Subcutaneous abdominal adipose tissue (tissue), 5 donors: ENCODE measurements around the gene NUTM1.
"Not testable (repeated sequence)": the region's sequence is repeated elsewhere in the genome, so short reads cannot be mapped to it uniquely, and the experiment has no call there.

Source experiments
- H3K27ac ChIP-seq: one replicate; pipeline ENCODE4 v1.7.0; 2013; ENCODE audit warnings: low read depth, mild to moderate bottlenecking, inconsistent platforms, low read length, moderate library complexity
- H3K27me3 ChIP-seq, 5 donors: one replicate each; pipeline ENCODE4 v1.7.0; 2013; ENCODE audit warnings: low read length in 5 of 5, inconsistent platforms in 1 of 5; ENCODE audit not compliant: control insufficient read depth in 5 of 5, insufficient read depth in 4 of 5
- H3K36me3 ChIP-seq, 5 donors: one replicate each; pipeline ENCODE4 v1.7.0; 2013; ENCODE audit warnings: low read length in 5 of 5; ENCODE audit not compliant: control insufficient read depth in 5 of 5, insufficient read depth in 5 of 5
- H3K4me1 ChIP-seq, 5 donors: one replicate each; pipeline ENCODE4 v1.7.0; 2013; ENCODE audit warnings: low read length in 5 of 5, mild to moderate bottlenecking in 3 of 5, moderate library complexity in 1 of 5; ENCODE audit not compliant: control insufficient read depth in 5 of 5, insufficient read depth in 5 of 5
- H3K4me3 ChIP-seq, 5 donors: one replicate each; pipeline ENCODE4 v1.7.0; 2013; ENCODE audit warnings: low read length in 5 of 5, low read depth in 1 of 5
- H3K9ac ChIP-seq, 5 donors: one replicate each; pipeline ENCODE4 v1.7.0; 2013; ENCODE audit warnings: low read length in 5 of 5, mild to moderate bottlenecking in 4 of 5, moderate library complexity in 3 of 5
- H3K9me3 ChIP-seq, 5 donors: one replicate each; pipeline ENCODE4 v1.7.0; 2013; ENCODE audit warnings: low read length in 5 of 5; ENCODE audit not compliant: control insufficient read depth in 5 of 5
- donor health status: healthy.
- donor health status: healthy.
- donor health status: healthy.
- donor health status: healthy.
- donor health status: healthy.

NUTM1 gene

DNA sequence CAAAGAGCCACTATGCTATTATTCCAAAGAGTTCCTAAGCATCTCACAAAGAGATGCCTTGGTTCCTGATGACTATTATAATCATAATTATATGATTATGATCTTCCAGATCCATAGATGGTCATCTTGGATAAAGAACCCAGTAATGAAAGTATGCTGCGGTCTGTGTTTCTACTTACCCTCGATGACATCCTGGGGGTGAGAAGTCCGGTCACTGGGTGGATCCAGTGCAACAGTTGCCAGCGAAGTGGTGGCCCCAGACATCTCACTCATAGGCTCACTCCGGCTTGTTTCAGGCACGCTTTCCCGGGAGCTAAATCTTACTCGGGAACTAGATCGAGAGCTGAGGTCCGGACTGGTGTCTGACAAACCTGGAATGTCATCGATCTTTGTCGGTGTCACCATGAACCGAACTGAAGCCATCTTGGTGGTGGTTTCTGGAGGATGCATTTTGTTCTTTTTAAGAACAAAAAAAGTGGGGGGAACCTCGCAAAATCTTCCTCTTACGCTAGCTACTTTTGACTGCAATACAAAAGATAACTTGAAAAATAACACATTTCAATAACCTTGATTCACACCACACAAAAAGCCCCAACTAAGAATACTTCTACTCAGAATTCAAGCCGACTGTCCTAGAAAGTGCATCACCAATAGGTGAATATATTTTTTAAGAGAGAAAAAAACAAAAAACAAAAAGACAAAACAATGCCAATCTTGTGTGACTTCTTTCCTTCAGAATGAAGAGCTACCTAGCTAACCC, 6.7 kb upstream of the NUTM1 start:
- H3K4me3 ChIP-seq, result peak overlapping the region; percentile 78 to 95 (median 91)
- H3K27ac ChIP-seq, result peak overlapping the region; percentile 80
- H3K9me3 ChIP-seq, result no peaks in the 10 kb centered on the region
- no peaks in the 10 kb centered on the region for H3K27me3 ChIP-seq
- H3K36me3 ChIP-seq, result peaks cover 0 to under 1% (median 0%) of the 10 kb centered on the region in 5 donors
- peak overlapping the region; percentile 77 to 91 (median 90) for H3K9ac ChIP-seq
- peaks cover 2 to 42% (median 33%) of the 10 kb centered on the region in 5 donors for H3K4me1 ChIP-seq

DNA sequence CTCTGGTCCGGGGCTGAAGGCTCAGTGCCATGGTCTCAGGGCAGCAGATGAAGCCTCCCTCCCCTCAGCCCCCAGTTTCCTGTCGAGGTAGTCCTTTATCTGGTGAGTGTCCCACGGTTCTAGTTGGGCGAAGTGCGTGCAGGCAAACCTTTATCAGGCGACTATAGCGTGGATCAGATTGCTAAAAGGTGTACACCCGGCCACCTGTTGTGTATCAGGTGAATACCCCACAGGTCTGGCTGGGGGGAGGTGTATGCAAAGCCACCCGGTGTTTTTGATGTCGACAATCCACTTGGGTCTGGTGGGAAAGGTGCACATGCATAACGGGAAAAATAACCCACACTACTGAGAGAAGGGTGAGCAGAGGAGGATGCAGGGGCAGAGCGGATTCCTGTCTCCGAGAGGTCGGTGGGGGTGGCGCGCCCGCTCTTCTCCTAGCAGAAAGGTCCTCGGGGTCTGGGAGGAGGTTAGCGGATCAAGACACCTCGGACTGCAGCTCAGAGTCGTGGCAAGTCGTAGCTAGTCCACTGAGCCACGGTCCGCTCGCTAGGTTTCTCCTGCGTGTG, 6.0 kb upstream of the NUTM1 start:
- H3K27me3 ChIP-seq, result no peaks in the 10 kb centered on the region
- no peaks in the 10 kb centered on the region for H3K9me3 ChIP-seq
- H3K4me3 ChIP-seq, result peak overlapping the region; percentile 78 to 95 (median 91)
- peak overlapping the region; percentile 80 for H3K27ac ChIP-seq
- H3K4me1 ChIP-seq, result peaks cover 2 to 48% (median 39%) of the 10 kb centered on the region in 5 donors
- H3K36me3 ChIP-seq, result peaks cover 0 to 4% (median 0%) of the 10 kb centered on the region in 5 donors
- peak overlapping the region; percentile 77 to 91 (median 90) for H3K9ac ChIP-seq

DNA sequence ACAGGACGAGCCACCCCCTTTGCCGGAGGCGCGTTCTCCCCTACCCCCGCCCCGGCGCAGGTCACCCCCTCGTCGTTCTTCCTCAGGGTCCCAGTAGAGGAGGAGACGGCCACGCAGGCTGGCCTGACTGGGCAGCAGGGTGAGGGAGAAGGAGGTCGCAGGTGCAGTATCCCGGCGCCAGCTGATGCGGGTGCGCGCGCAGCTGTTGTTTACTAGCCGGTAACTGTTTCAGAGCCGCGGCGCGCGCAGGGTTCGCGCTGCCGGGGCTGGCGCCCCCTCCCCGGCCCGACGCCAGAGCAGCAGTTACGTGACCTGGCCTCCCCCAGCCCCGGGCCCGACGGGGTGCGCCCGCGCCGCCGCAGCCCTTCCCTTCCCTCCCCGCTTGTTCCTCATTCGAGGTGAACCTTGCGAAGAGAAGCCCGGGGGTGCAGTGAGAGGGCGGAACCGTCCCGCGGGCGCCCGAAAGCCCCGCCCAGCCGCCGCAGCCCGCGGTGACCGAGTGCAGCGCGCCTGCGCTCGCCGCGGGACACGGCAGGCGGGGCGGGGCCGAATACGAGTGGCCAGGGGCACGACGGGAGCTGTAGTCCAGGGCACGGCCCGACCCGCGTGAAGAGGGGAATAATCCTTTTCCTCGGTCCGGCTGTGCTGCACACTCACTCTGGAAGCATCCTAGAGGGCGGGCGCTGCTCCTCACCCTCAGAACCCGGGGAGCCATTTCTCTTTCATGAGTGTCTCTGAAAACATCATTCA, 5.4 kb upstream of the NUTM1 start, which contains the start of gene SLC12A6:
SLC12A6 (minus strand) TSS at position 225 of the 750 bp plus-strand sequence. CDS start 1,101 bp downstream, outside the sequence.
- Histone ChIP-seq H3K9me3 (no peaks in the 10 kb centered on the region), H3K9ac (peak within 1 kb of the TSS; percentile 77 to 91 (median 90)), H3K27me3 (no peaks in the 10 kb centered on the region), H3K27ac (peak within 1 kb of the TSS; percentile 80), H3K4me1 (peaks cover 2 to 48% (median 43%) of the 10 kb centered on the region in 5 donors), H3K36me3 (peaks cover 0 to 4% (median 0%) of the 10 kb centered on the region in 5 donors), H3K4me3 (peak within 1 kb of the TSS; percentile 78 to 95 (median 91))

DNA sequence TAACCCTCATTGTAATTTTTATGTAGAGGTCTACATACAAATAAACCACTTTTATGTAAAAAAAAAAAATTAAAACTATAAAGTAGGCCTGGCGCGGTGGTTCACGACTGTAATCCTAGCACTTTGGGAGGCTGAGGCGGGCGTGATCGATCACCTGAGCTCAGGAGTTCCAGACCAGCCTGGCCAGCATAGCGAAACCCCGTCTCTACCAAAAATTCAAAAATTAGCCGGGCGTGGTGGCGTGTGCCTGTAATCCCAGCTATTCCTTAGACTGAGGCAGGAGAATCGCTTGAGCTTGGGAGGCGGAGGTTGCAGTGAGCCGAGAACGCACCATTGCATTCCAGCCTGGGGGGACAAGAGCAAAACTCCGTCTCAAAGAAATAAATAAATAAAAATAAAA, 4.8 kb upstream of the NUTM1 start:
- Histone ChIP-seq H3K27me3 (no peaks in the 10 kb centered on the region), H3K27ac (peak overlapping the region; percentile 80), H3K4me1 (peaks cover 4 to 49% (median 44%) of the 10 kb centered on the region in 5 donors), H3K9ac (peak overlapping the region in 4 of 5 donors; percentile 46 to 68 (median 54)), H3K9me3 (no peaks in the 10 kb centered on the region), H3K36me3 (peaks cover 0 to 4% (median 0%) of the 10 kb centered on the region in 5 donors), H3K4me3 (peak overlapping the region; percentile 70 to 95 (median 91))

- H3K27me3 ChIP-seq, result no peaks in the 10 kb centered on the region
- H3K4me1 ChIP-seq, result peaks cover 4 to 45% (median 41%) of the 10 kb centered on the region in 5 donors
- no peak overlapping the region for H3K27ac ChIP-seq
- H3K9me3 ChIP-seq, result no peaks in the 10 kb centered on the region
- H3K4me3 ChIP-seq, result no peak overlapping the region
- no peak overlapping the region for H3K9ac ChIP-seq
- peaks cover 0 to 4% (median 0%) of the 10 kb centered on the region in 5 donors for H3K36me3 ChIP-seq
Observed at GRCh38 chr15:34339946-34340345, 3.2 kb upstream of the NUTM1 start.

DNA sequence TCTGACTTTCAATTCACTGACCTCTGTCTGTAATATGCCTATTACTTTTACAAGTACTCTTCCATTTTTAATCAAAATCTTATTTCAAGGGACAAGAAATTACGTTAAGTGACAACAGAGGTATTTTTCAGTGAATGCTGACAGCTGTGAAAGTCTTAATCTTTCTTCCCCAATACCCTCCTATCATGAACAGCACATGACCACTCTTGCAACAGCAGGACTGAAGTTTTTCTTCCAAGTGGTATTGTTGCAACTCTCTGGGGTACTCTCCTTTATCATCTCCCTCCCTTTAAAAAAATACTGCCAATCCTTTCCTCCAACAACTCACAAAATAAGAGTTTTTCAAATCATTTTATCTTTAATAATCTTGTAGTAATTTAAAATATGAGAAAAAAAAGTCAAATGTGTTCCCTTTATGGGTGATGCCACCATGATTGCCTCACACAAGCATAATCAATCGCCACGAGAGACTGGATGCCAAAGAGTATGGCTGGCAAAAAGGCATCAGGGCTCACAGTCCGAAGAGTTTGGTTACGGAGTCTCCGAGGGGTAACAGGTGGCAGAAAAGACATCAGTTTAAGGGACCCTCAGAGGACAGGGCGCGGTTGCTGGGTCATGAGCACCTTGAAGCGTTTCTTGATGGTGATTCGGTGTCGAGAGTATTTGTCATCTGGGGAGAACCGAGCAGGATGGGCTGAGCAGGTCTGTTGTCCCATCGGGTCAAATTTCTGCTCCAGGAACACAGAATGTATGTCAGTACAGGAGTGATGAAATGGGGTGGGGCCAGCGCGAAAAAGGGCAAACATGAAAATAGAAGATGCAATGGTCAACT, 1.5 kb upstream of the NUTM1 start:
- Histone ChIP-seq H3K4me1 (peaks cover 4 to 35% (median 30%) of the 10 kb centered on the region in 5 donors), H3K36me3 (peaks cover 0 to 4% (median 0%) of the 10 kb centered on the region in 5 donors), H3K27me3 (no peaks in the 10 kb centered on the region), H3K9ac (peak overlapping the region in 1 of 5 donors; percentile 96), H3K4me3 (peak overlapping the region; percentile 86 to 100 (median 99)), H3K9me3 (no peaks in the 10 kb centered on the region), H3K27ac (peak overlapping the region; percentile 94)

GRCh38 chr15:34342213-34342736, 840 bp upstream of the NUTM1 start:
- not testable (repeated sequence) for H3K36me3 ChIP-seq, H3K9me3 ChIP-seq, H3K27me3 ChIP-seq
- Histone ChIP-seq H3K4me1 (peaks cover 2 to 28% (median 24%) of the 10 kb centered on the region in 5 donors), H3K27ac (peak overlapping the region; percentile 94), H3K4me3 (peak overlapping the region; percentile 86 to 100 (median 99)), H3K9ac (peak overlapping the region in 4 of 5 donors; percentile 77 to 99 (median 88))

DNA sequence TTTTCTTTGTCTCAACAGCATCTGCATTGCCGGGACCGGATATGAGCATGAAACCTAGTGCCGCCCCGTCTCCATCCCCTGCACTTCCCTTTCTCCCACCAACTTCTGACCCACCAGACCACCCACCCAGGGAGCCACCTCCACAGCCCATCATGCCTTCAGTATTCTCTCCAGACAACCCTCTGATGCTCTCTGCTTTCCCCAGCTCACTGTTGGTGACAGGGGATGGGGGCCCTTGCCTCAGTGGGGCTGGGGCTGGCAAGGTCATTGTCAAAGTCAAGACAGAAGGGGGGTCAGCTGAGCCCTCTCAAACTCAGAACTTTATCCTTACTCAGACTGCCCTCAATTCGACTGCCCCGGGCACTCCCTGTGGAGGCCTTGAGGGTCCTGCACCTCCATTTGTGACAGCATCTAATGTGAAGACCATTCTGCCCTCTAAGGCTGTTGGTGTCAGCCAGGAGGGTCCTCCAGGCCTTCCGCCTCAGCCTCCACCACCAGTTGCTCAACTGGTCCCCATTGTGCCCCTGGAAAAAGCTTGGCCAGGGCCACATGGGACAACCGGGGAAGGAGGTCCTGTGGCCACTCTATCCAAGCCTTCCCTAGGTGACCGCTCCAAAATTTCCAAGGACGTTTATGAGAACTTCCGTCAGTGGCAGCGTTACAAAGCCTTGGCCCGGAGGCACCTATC, 5.0 kb downstream of the NUTM1 start:
- Histone ChIP-seq H3K27me3 (no peaks in the 10 kb centered on the region), H3K27ac (no peak overlapping the region), H3K9ac (no peak overlapping the region), H3K9me3 (no peaks in the 10 kb centered on the region), H3K36me3 (no peaks in the 10 kb centered on the region), H3K4me3 (no peak overlapping the region), H3K4me1 (peaks cover 0 to 4% (median 0%) of the 10 kb centered on the region in 5 donors)
